ENCODE measurements around the gene LTBP2.

Gene LTBP2

GRCh38 chr14:74584951-74585350 is 27.1 kb downstream of the LTBP2 start:
- H3K4me3 ChIP-seq (ENCODE audit: low read depth, low read length), result no peak overlapping the region
- TF ChIP-seq CTCF (IDR thresholded peaks at IDR 0.05; ENCODE audit: borderline replicate concordance, insufficient read depth, low read depth, low read length), result no peak

GRCh38 chr14:74583689-74584434 is 28.2 kb downstream of the LTBP2 start:
- TF ChIP-seq CTCF (IDR thresholded peaks at IDR 0.05; ENCODE audit: borderline replicate concordance, insufficient read depth, low read depth, low read length), result no peak
- no peak overlapping the region for H3K4me3 ChIP-seq (ENCODE audit: low read depth, low read length)

GRCh38 chr14:74582910-74583581 is 29.0 kb downstream of the LTBP2 start:
- no peak overlapping the region for H3K4me3 ChIP-seq (ENCODE audit: low read depth, low read length)
- no peak for TF ChIP-seq CTCF (IDR thresholded peaks at IDR 0.05; ENCODE audit: borderline replicate concordance, insufficient read depth, low read depth, low read length)

- no peak for TF ChIP-seq CTCF (IDR thresholded peaks at IDR 0.05; ENCODE audit: borderline replicate concordance, insufficient read depth, low read depth, low read length)
Measured at GRCh38 chr14:74580275-74580672, 31.8 kb downstream of the LTBP2 start.

GRCh38 chr14:74579447-74580274 is 32.4 kb downstream of the LTBP2 start:
- no peak for TF ChIP-seq CTCF (IDR thresholded peaks at IDR 0.05; ENCODE audit: borderline replicate concordance, insufficient read depth, low read depth, low read length)
- no peak overlapping the region for H3K4me3 ChIP-seq (ENCODE audit: low read depth, low read length)

More at GRCh38 chr14:74580275-74580672, 31.8 kb downstream of the LTBP2 start:
- H3K4me3 ChIP-seq (ENCODE audit: low read depth, low read length), result no peak overlapping the region

- no peak overlapping the region for H3K4me3 ChIP-seq (ENCODE audit: low read depth, low read length)
- no peak for TF ChIP-seq CTCF (IDR thresholded peaks at IDR 0.05; ENCODE audit: borderline replicate concordance, insufficient read depth, low read depth, low read length)
Measured at GRCh38 chr14:74578479-74578878, 33.6 kb downstream of the LTBP2 start.
